Rectal smooth muscle tissue (tissue), 1 donor: ENCODE results near the gene PPP1CC.

Source experiments
- H3K27ac ChIP-seq: one replicate; pipeline ENCODE4 v1.7.0; 2013; ENCODE audit warnings: low read depth, low read length, inconsistent platforms
- H3K27me3 ChIP-seq: one replicate; pipeline ENCODE4 v1.7.0; 2013; ENCODE audit warnings: low read length; ENCODE audit not compliant: control insufficient read depth, insufficient read depth
- H3K36me3 ChIP-seq: one replicate; pipeline ENCODE4 v1.7.0; 2013; ENCODE audit warnings: low read length; ENCODE audit not compliant: control insufficient read depth, insufficient read depth
- H3K4me1 ChIP-seq: one replicate; pipeline ENCODE4 v1.7.0; 2013; ENCODE audit warnings: low read length; ENCODE audit not compliant: control insufficient read depth, insufficient read depth
- H3K4me3 ChIP-seq: one replicate; pipeline ENCODE4 v1.7.0; 2013; ENCODE audit warnings: low read length
- H3K9ac ChIP-seq: one replicate; pipeline ENCODE4 v1.7.0; 2013; ENCODE audit warnings: low read length

Gene PPP1CC

GRCh38 chr12:110705309-110705708 is 37.4 kb downstream of the PPP1CC start:
- no peaks in the 10 kb centered on the region for H3K4me1 ChIP-seq
- H3K36me3 ChIP-seq: no peaks in the 10 kb centered on the region
- no peak overlapping the region for H3K9ac ChIP-seq
- H3K27me3 ChIP-seq: no peaks in the 10 kb centered on the region
- H3K4me3 ChIP-seq: no peak overlapping the region
- no peak overlapping the region for H3K27ac ChIP-seq

- Histone ChIP-seq H3K27me3 (no peaks in the 10 kb centered on the region), H3K4me1 (no peaks in the 10 kb centered on the region), H3K36me3 (no peaks in the 10 kb centered on the region), H3K4me3 (no peak overlapping the region), H3K27ac (no peak overlapping the region), H3K9ac (no peak overlapping the region)
Observed at GRCh38 chr12:110704750-110705149, 37.9 kb downstream of the PPP1CC start.

GRCh38 chr12:110704231-110704630 is 38.5 kb downstream of the PPP1CC start:
- H3K4me1 ChIP-seq: no peaks in the 10 kb centered on the region
- H3K36me3 ChIP-seq: no peaks in the 10 kb centered on the region
- H3K27ac ChIP-seq: no peak overlapping the region
- H3K4me3 ChIP-seq: no peak overlapping the region
- no peaks in the 10 kb centered on the region for H3K27me3 ChIP-seq
- H3K9ac ChIP-seq: no peak overlapping the region

- Histone ChIP-seq H3K9ac (no peak overlapping the region), H3K4me1 (no peaks in the 10 kb centered on the region), H3K27me3 (no peaks in the 10 kb centered on the region)
Observed at GRCh38 chr12:110702081-110702480, 40.6 kb downstream of the PPP1CC start.

GRCh38 chr12:110699591-110700445 is 42.9 kb downstream of the PPP1CC start:
- no peaks in the 10 kb centered on the region for H3K27me3 ChIP-seq
- no peak overlapping the region for H3K27ac ChIP-seq
- H3K4me3 ChIP-seq: no peak overlapping the region

More at GRCh38 chr12:110702081-110702480, 40.6 kb downstream of the PPP1CC start:
- H3K36me3 ChIP-seq: no peaks in the 10 kb centered on the region
- no peak overlapping the region for H3K27ac ChIP-seq
- no peak overlapping the region for H3K4me3 ChIP-seq

GRCh38 chr12:110698171-110698902 is 44.4 kb downstream of the PPP1CC start:
- H3K4me3 ChIP-seq: peak overlapping the region; percentile 23
- H3K9ac ChIP-seq: no peak overlapping the region
- H3K27ac ChIP-seq: no peak overlapping the region
- no peaks in the 10 kb centered on the region for H3K27me3 ChIP-seq
- no peaks in the 10 kb centered on the region for H3K4me1 ChIP-seq
- no peaks in the 10 kb centered on the region for H3K36me3 ChIP-seq

More at GRCh38 chr12:110699591-110700445, 42.9 kb downstream of the PPP1CC start:
- Histone ChIP-seq H3K9ac (no peak overlapping the region), H3K36me3 (no peaks in the 10 kb centered on the region), H3K4me1 (no peaks in the 10 kb centered on the region)

- H3K27me3 ChIP-seq: no peaks in the 10 kb centered on the region
- no peak overlapping the region for H3K4me3 ChIP-seq
- H3K9ac ChIP-seq: no peak overlapping the region
- no peaks in the 10 kb centered on the region for H3K36me3 ChIP-seq
- no peak overlapping the region for H3K27ac ChIP-seq
- H3K4me1 ChIP-seq: no peaks in the 10 kb centered on the region
Observed at GRCh38 chr12:110697236-110697635, 45.5 kb downstream of the PPP1CC start.

- H3K27me3 ChIP-seq: no peaks in the 10 kb centered on the region
- H3K4me1 ChIP-seq: no peaks in the 10 kb centered on the region
- no peak overlapping the region for H3K9ac ChIP-seq
- H3K36me3 ChIP-seq: no peaks in the 10 kb centered on the region
- H3K4me3 ChIP-seq: no peak overlapping the region
- H3K27ac ChIP-seq: no peak overlapping the region
Observed at GRCh38 chr12:110696283-110696682, 46.4 kb downstream of the PPP1CC start.

- H3K27ac ChIP-seq: no peak overlapping the region
- H3K4me1 ChIP-seq: no peaks in the 10 kb centered on the region
- H3K27me3 ChIP-seq: no peaks in the 10 kb centered on the region
- no peak overlapping the region for H3K4me3 ChIP-seq
- no peaks in the 10 kb centered on the region for H3K36me3 ChIP-seq
- no peak overlapping the region for H3K9ac ChIP-seq
Observed at GRCh38 chr12:110694330-110694901, 48.3 kb downstream of the PPP1CC start.

- Histone ChIP-seq H3K4me3 (no peak overlapping the region), H3K4me1 (no peaks in the 10 kb centered on the region), H3K27me3 (no peaks in the 10 kb centered on the region), H3K36me3 (no peaks in the 10 kb centered on the region), H3K9ac (no peak overlapping the region), H3K27ac (no peak overlapping the region)
Observed at GRCh38 chr12:110693731-110694130, 49.0 kb downstream of the PPP1CC start.

- H3K36me3 ChIP-seq: no peaks in the 10 kb centered on the region
- H3K4me1 ChIP-seq: peaks cover 4% of the 10 kb centered on the region
- peak overlapping the region; percentile 70 for H3K4me3 ChIP-seq
- H3K27me3 ChIP-seq: no peaks in the 10 kb centered on the region
- peak overlapping the region; percentile 14 for H3K9ac ChIP-seq
- no peak overlapping the region for H3K27ac ChIP-seq
Observed at GRCh38 chr12:110690127-110690430, 52.6 kb downstream of the PPP1CC start.

GRCh38 chr12:110689281-110690126 is 53.2 kb downstream of the PPP1CC start:
- peak overlapping the region; percentile 14 for H3K9ac ChIP-seq

More at GRCh38 chr12:110689281-110690126, 53.2 kb downstream of the PPP1CC start:
- peak overlapping the region; percentile 56 for H3K27ac ChIP-seq
- no peaks in the 10 kb centered on the region for H3K36me3 ChIP-seq
- H3K4me3 ChIP-seq: peak overlapping the region; percentile 70
- peaks cover 4% of the 10 kb centered on the region for H3K4me1 ChIP-seq
- H3K27me3 ChIP-seq: no peaks in the 10 kb centered on the region
